DMS 273 (cell line): ENCODE measurements around the gene RAET1G.

Source experiments
- DNase-seq: peaks from one replicate; lab custom pipeline; 2025; ENCODE audit not compliant: unreplicated experiment; lab: John Stamatoyannopoulos, UW

RAET1G gene

GRCh38 chr6:149869275-149869892, 53.5 kb downstream of the RAET1G start:
- DNase-seq = no peak

- DNase-seq = no peak
Observed at GRCh38 chr6:149867876-149868640, 54.9 kb downstream of the RAET1G start.
